Measurements from ENCODE around the gene SRPK2.
"Not testable (repeated sequence)": the region's sequence is repeated elsewhere in the genome, so short reads cannot be mapped to it uniquely, and the experiment has no call there.

Gene SRPK2

DNA sequence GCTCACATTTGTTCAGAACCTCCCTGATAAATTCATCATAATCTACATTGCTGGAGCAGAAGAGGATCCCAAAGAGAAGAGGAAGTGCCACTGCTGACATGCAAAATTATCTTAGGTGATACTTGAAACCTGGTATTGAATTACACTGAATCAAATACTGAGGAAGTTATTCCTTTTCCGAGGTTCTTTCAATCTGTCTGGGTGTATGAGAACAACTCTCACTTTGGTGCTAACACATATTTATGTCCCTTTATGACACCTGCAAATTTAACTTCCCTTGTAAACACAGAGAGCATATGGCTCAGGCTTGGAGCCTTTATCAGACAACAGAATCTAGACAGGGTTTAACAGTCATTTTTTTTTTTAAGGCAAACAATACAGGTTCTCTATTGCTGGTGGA lies 131.4 kb downstream of the SRPK2 start:
- no peak for DNase-seq

DNA sequence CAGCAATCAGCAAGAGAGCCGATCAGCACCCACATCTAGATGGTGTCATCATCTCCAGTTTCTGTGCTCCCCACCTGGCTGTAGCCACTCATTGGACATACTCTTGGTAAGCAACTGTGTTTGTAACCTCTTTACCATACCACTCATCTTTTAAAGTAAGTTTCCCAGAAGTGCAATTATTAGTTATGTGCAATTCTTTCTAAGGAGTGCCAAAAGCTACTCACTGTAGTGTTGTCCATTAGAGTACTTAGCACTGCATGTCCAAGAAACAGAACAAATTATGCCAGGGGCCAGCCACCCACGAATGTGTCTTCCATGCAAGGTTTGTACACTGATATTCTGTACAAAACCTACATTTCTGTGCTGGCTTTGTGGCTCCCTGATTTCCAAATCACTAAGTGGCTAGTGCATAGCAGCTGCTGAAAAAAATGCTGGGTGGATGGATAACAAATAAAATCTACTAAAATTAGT lies 131.9 kb downstream of the SRPK2 start:
- no peak for DNase-seq

DNA sequence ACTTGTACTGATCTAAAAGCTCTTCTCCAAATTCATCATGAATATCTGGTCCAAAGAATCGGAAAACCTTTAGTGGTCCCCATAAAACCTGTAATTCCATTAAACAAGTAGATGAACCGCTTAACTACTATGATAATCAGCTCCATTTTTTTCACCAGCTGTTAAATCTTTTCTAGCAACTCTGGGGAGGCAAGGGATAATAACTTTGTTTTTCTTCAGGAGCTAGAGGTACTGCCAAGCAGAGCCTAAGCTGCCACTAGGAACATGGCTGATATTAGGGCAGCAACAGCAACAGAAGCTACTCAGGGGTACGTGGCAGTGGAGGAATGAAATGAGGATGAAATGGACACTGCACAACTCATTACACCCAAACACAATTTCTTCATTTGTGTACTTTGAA lies 138.0 kb downstream of the SRPK2 start:
- DNase-seq = no peak

GRCh38 chr7:105250239-105250638 lies 138.5 kb downstream of the SRPK2 start:
- no peak for DNase-seq

- DNase-seq = no peak
Measured at GRCh38 chr7:105249216-105249615, 139.5 kb downstream of the SRPK2 start.

GRCh38 chr7:105246679-105247078 lies 142.0 kb downstream of the SRPK2 start:
- no peak for DNase-seq

- DNase-seq = no peak
Measured at GRCh38 chr7:105246256-105246655, 142.5 kb downstream of the SRPK2 start.

- DNase-seq = no peak
Measured at GRCh38 chr7:105245398-105246114, 143.2 kb downstream of the SRPK2 start.

DNA sequence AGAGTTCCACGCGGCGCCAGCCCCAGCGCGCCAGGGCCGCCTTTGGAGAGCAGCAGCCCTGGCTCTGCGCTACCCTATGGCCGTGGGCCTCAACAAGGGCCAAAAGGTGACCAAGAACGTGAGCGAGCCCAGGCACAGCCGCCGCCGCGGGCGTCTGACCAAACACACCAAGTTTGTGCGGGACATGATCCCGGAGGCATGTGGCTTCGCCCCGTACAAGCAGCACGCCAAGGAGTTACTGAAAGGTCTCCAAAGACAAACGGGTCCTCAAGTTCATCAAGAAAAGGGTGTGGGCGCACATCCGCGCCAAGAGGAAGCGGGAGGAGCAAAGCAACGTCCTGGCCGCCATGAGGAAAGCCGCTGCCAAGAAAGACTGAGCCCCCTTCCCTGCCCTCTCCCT lies 144.1 kb downstream of the SRPK2 start:
- no peak for DNase-seq

DNA sequence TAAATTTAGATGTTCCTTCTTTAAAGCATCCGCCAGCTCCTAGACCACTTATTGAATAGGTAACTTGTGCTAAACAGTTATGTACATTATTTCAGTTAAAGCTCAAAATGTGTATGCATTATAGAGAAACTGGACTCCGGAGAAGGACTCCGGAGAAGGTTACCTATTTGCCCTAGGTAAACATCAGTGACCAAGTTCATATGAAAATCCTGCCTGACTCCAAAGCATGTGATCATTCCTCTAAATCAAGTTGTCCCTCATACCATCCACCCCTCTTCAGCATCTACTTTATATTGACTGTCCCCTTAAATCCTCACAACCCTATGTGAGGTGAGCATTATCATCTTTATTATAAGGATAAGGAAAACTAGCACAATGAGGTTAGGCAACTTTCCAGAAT lies 147.5 kb downstream of the SRPK2 start:
- no peak for DNase-seq

DNA sequence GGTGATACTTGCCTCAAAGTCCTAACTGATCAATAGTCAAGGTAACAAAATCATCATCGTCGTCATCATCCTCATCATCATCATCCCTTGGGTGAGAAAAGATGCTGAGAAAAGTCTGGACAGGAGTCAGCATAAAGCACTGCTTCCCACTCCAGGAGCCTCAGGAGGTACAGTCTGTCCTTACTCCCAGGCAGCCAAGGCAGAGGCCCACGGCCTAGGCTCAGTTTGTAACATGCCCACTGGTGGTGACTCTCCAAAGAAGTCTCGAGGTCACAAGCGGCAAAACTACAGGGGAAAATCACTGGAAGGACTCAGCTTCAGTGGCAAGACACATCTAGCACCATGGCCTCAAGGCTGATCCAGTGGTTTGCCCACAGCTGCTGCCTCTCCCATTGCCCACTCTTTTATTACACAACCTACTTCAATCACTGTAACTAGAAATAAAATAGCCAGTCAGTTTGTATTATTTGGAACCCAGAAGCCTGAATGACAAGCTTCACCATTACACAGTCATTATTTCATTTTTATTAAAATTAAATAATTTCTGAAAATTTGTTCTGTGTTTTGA lies 150.4 kb downstream of the SRPK2 start:
- DNase-seq = no peak

DNA sequence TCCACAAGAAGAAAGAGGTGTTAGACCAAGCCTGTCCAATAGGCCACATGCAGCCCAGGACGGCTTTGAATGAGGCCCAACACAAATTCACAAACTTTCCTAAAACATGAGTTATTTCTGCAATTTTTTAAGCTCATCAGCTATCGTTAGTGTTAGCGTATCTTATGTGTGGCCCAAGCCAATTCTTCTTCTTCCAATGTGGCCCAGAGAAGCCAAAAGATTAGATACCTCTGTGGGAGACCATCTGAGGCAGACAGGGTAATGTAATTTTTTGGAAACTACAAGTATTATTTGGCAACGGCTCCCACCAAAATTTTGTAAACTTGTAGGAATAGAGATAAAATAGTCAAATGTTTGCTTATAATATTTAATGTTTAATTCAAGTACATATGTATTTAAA lies 153.8 kb downstream of the SRPK2 start:
- DNase-seq = no peak

GRCh38 chr7:105232829-105233291 lies 155.9 kb downstream of the SRPK2 start:
- DNase-seq = not testable (repeated sequence)

- no peak for DNase-seq
Measured at GRCh38 chr7:105230486-105230885, 158.2 kb downstream of the SRPK2 start.

DNA sequence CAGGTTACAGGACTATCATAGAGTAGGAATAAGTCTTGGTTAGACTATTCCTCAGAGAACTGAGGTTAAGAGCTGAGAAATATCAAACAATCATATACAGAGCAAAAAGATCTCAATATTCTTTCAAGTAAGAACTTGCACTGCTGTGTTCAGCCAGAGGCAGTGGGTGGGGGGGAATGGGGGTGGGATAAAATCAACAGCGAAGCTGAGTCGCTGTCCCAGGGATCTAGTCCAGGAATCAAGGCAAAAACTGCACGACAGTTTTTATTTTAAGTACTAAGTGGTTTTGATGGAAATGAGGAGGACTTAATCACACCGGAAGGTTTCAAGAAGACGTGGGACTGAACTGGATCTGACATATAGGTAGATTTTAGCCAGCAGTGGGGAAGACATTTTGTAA lies 159.1 kb downstream of the SRPK2 start:
- DNase-seq = no peak

DNA sequence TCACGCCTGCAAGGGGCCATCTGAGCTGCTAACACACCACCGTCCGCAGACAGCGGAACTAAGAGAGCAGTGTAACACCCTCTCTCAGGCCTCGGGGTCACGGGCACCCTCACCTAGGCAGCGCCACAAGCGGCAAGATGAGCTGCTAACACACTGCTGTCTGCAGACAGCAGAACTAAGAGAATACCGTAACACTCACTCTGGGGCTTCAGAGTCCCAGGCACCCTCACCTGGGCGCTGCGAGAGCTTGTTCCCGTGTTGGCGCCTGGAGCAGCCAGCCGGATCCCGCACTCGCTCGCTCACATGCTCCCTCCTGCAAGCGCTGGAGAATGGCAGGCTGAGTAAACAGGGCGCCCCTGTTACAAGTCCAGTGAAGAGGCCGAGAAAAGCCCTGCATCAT lies 160.2 kb downstream of the SRPK2 start:
- DNase-seq = no peak

GRCh38 chr7:105227391-105227790 lies 161.3 kb downstream of the SRPK2 start:
- no peak for DNase-seq

GRCh38 chr7:105224884-105225651 lies 163.7 kb downstream of the SRPK2 start:
- DNase-seq = peak; percentile 41

DNA sequence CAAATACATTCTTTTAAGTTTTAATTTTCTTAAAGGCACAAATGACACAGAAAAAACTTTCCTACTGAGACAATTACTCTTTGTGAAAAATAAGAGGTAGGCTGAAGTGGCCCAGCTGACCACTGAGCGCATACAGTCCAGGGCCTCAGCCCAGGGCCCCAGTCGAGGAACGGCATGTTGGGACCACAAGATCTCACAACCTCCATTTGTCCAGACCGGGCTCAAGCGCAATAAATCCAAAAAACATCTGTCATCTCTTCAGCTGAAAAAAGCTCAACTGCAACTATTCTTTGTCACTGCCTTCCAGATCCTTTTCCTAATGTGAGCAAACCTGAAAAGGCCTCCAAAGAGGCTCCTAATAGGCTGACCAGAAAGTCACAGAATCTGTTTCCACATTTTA lies 165.8 kb downstream of the SRPK2 start:
- no peak for DNase-seq

GRCh38 chr7:105219771-105220160 lies 169.0 kb downstream of the SRPK2 start:
- DNase-seq = no peak

DNA sequence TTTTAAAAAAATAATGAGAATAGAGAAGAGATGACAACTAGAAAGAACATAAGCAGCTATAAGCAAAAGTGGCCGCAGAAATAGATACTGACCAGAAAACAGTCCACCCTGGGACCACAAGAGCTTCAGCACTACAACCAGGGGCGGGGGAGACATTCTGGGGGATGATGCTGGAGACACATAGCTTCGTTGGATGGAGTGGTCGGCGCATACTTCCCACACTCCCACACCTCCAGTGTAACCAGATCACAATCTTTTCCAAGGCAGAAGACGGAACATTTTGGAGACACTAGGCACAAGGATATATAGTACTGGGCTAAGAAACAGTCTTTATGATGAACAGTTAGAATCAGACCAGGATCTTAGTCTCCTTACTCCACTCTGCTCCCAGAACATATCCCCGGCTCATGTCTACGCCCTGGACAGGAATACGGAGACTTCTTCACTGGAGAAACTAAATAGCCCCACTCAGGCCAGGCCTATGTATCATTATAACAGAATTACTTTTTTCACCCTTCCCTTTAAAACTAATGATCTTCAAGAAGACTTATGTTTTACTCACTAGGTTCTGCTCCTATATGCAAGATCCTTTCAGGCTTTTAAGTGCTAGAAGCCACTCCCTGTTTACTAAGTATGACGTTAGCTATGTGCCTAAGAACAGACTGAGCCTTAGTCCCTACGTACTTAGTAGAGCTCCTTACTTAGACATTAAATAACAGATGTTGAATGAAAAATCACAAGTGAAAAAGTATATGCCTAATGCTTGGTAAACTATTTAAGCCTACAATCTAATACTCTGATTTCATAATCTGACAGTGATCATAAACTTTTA lies 169.6 kb downstream of the SRPK2 start:
- DNase-seq = no peak

- DNase-seq = no peak
Measured at GRCh38 chr7:105218215-105218614, 170.5 kb downstream of the SRPK2 start.

- DNase-seq = no peak
Measured at GRCh38 chr7:105216786-105217185, 171.9 kb downstream of the SRPK2 start.

All from activated CD4-positive, alpha-beta T cell treated with anti-CD3 and anti-CD28 coated beads, Interleukin-2, amount 50 U/mL, for 16 hours (primary cell).